ENCODE measurements around the gene NCR3LG1.

- TF ChIP-seq POLR2AphosphoS5 (IDR thresholded peaks at IDR 0.05; ENCODE audit: low read depth, low read length) (no peak), SMC3 (IDR thresholded peaks at IDR 0.05; ENCODE audit: low read depth, low read length) (no peak), CTCF (IDR thresholded peaks at IDR 0.05) (no peak), USF2 (IDR thresholded peaks at IDR 0.05; ENCODE audit: borderline replicate concordance, low read depth, low read length) (no peak), GABPA (IDR thresholded peaks at IDR 0.05; ENCODE audit: low read depth) (no peak), EP300 (IDR thresholded peaks at IDR 0.05; ENCODE audit: borderline replicate concordance in 1 of 2, low read depth in 1 of 2, low read length in 1 of 2) (no peak), RAD21 (IDR thresholded peaks at IDR 0.05; ENCODE audit: low read length) (no peak), NFIC (IDR thresholded peaks at IDR 0.05; ENCODE audit: borderline replicate concordance) (no peak)
These were observed 67.0 kb downstream of the NCR3LG1 start for GRCh38 chr11:17418444-17419081.
